K562 (cell line): ENCODE data around the gene SHANK1. TPM values are rescaled to one million over a fixed set of nuclear protein-coding genes. Genes with fewer than 3 reads are reported as not detected.
A peak's percentile ranks its signal among the peaks of the same experiment; 100 is the strongest.

Experiments used
- CC2D1A ChIP-seq: fragments of 450-650 bp; IDR thresholded peaks from 2 replicates; pipeline ENCODE4 v1.6.1; 2017; ENCODE audit warnings: mild to moderate bottlenecking
- CCAR2 ChIP-seq: fragments of 200-400 bp; formaldehyde crosslinking; IDR thresholded peaks from 2 replicates; pipeline ENCODE4 v1.6.1; 2017; ENCODE audit warnings: mild to moderate bottlenecking, low read depth, low read length
- DMBX1 ChIP-seq: fragments of 250-450 bp; sonication (Bioruptor Pico); IDR thresholded peaks from 2 replicates; pipeline ENCODE4 v1.8.0; 2022; ENCODE audit warnings: inconsistent platforms, mild to moderate bottlenecking, moderate library complexity, borderline replicate concordance
- FOXA1 ChIP-seq: fragments of 450-650 bp; IDR thresholded peaks from 2 replicates; pipeline ENCODE4 v1.6.1; 2016; ENCODE audit warnings: mild to moderate bottlenecking, borderline replicate concordance
- HNRNPK ChIP-seq: fragments of 200-400 bp; formaldehyde crosslinking; IDR thresholded peaks from one replicate; pipeline ENCODE4 v1.6.1; 2018; ENCODE audit warnings: mild to moderate bottlenecking, low read depth, low read length; ENCODE audit not compliant: poor library complexity, severe bottlenecking
- KAT2B ChIP-seq: IDR thresholded peaks from one replicate; pipeline ENCODE4 v1.6.1; 2012; ENCODE audit warnings: low read depth, mild to moderate bottlenecking, control low read depth, inconsistent platforms, low read length, moderate library complexity
- MAZ ChIP-seq, 2 experiments: fragments of 450-650 bp in 1 of 2; sonication (generic) in 1 of 2; formaldehyde crosslinking; IDR thresholded peaks in 1 of 2; conservative IDR thresholded peaks in 1 of 2; 2 replicates each; pipeline versions ENCODE4 v1.4.0 to v1.5.0; 2020; ENCODE audit warnings: mild to moderate bottlenecking in 1 of 2, missing genetic modification reagents in 1 of 2
- SMAD2 ChIP-seq: fragments of 150-350 bp; IDR thresholded peaks from 2 replicates; pipeline ENCODE4 v1.6.1; 2014; ENCODE audit warnings: low read depth, mild to moderate bottlenecking, low read length
- STAT5A ChIP-seq: IDR thresholded peaks from 2 replicates; pipeline ENCODE4 v1.6.1; 2012; ENCODE audit warnings: low read length, inconsistent platforms, borderline replicate concordance
- TOE1 ChIP-seq, 2 experiments: fragments of 450-650 bp in 1 of 2; sonication (generic) in 1 of 2; formaldehyde crosslinking in 1 of 2; IDR thresholded peaks; 2 replicates each; pipeline versions ENCODE4 v1.7.1 to v1.8.0; 2016 to 2022; ENCODE audit warnings: borderline replicate concordance in 2 of 2, mild to moderate bottlenecking in 2 of 2, antibody characterized with exemption in 1 of 2, inconsistent platforms in 1 of 2, low read depth in 1 of 2, missing genetic modification reagents in 1 of 2, moderate library complexity in 1 of 2
- ZNF224 ChIP-seq: sonication (generic); formaldehyde crosslinking; IDR thresholded peaks from 2 replicates; pipeline ENCODE4 v1.8.0; 2022; ENCODE audit warnings: mild to moderate bottlenecking, missing genetic modification reagents
- polyA plus RNA-seq, 8 experiments: library from polyadenylated mRNA; depleted of rRNA in 4 of 8; stranded (reverse) in 5 of 8; unstranded in 3 of 8; fragments of >200 nt; fragmentation: Nextera tagmentation in 2 of 8; fragmentation: Illumina TruSeq in 1 of 8; extraction: Ambion mirVana in 2 of 8; extraction: Trizol in 1 of 8; gene quantifications; 2 replicates each; pipeline versions ENCODE4 v1.2.1 to v1.2.3, GENCODE V29; 2011 to 2014; ENCODE audit warnings: inconsistent platforms in 1 of 8, missing spikeins in 1 of 8
- total RNA-seq, 7 experiments: library from RNA; depleted of rRNA in 6 of 7; stranded (reverse); fragments of >200 nt in 6 of 7; fragmentation: Illumina TruSeq in 2 of 7; extraction: Trizol in 2 of 7; gene quantifications; 2 replicates each; pipeline versions ENCODE4 v1.2.1 to v1.2.3, GENCODE V29; 2011 to 2021; ENCODE audit warnings: low replicate concordance in 1 of 7
- TF ChIP-seq, protein P1 (sequence below): fragments of 450-650 bp; IDR thresholded peaks from 2 replicates; pipeline ENCODE4 v1.6.1; 2016; ENCODE audit warnings: low read depth, mild to moderate bottlenecking, moderate library complexity
- TF ChIP-seq, protein P2 (sequence below): fragments of 450-650 bp; formaldehyde crosslinking; conservative IDR thresholded peaks from 2 replicates; pipeline ENCODE4 v1.4.0; 2022; ENCODE audit warnings: mild to moderate bottlenecking, missing genetic modification characterization
- TF ChIP-seq, protein P3 (sequence below): fragments of 250-450 bp; sonication (Bioruptor Pico); IDR thresholded peaks from 2 replicates; pipeline ENCODE4 v1.4.0; 2020; ENCODE audit warnings: mild to moderate bottlenecking
- TF ChIP-seq, protein P4 (sequence below): fragments of 250-450 bp; sonication (Bioruptor Pico); IDR thresholded peaks from 2 replicates; pipeline ENCODE4 v1.4.0; 2020

Gene SHANK1
- total and polyA plus RNA-seq, 9 of the 15 experiments (the other 6 are each of a cell fraction or from before 2014, with no cell fraction given): 0.33 to 1.3 (median 0.55) TPM; not detected in 2

DNA sequence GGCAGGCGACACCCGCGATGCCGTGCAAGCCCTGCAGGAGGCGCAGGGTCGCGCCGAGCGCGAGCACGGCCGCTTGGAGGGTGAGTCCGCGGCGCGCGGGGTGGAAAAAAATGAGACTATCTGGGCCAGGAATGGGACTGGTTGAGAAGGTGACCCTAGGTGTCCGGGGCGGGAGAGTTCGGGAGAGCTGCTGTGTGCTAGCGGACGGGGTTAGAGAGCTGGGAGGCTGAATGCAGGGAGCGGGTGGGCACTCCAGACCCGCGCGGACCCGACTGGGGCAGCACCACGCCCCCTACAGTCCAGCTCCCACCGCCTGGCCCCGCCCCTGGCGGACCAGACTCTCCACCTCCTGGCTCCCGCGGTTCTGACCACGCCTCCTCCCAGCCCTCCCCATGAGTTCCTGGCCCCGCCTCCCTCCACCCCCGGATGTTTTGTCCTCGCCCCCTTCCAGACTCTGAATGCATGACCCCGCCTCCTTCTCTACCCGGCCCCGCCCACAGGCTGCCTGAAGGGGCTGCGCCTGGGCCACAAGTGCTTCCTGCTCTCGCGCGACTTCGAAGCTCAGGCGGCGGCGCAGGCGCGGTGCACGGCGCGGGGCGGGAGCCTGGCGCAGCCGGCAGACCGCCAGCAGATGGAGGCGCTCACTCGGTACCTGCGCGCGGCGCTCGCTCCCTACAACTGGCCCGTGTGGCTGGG is 5.1 kb upstream of the SHANK1 start (continued):
- TF ChIP-seq, protein P1, sequence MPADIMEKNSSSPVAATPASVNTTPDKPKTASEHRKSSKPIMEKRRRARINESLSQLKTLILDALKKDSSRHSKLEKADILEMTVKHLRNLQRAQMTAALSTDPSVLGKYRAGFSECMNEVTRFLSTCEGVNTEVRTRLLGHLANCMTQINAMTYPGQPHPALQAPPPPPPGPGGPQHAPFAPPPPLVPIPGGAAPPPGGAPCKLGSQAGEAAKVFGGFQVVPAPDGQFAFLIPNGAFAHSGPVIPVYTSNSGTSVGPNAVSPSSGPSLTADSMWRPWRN: no peak
- TF ChIP-seq HNRNPK (no peak), CC2D1A (peak; percentile 93), KAT2B (peak; percentile 77), TOE1 (IDR thresholded peaks at IDR 0.05; ENCODE audit: borderline replicate concordance) (peak; percentile 25; the same call in 1 of the 2 replicates), TOE1 (CRISPR knock-in tag; IDR thresholded peaks at IDR 0.05; ENCODE audit: borderline replicate concordance, low read depth) (0 out of 2 replicates have a peak, but pooled peaks have one; percentile 71), ZNF224 (CRISPR knock-in tag) (no peak), FOXA1 (no peak), MAZ (CRISPR knock-in tag; conservative IDR thresholded peaks at IDR 0.05 in 1 of 2, IDR thresholded peaks at IDR 0.05 in 1 of 2) (peak; percentile 73 to 95), SMAD2 (no peak), DMBX1 (CRISPR knock-in tag) (no peak), STAT5A (no peak), CCAR2 (no peak)
- TF ChIP-seq, protein P2, sequence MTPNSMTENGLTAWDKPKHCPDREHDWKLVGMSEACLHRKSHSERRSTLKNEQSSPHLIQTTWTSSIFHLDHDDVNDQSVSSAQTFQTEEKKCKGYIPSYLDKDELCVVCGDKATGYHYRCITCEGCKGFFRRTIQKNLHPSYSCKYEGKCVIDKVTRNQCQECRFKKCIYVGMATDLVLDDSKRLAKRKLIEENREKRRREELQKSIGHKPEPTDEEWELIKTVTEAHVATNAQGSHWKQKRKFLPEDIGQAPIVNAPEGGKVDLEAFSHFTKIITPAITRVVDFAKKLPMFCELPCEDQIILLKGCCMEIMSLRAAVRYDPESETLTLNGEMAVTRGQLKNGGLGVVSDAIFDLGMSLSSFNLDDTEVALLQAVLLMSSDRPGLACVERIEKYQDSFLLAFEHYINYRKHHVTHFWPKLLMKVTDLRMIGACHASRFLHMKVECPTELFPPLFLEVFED (CRISPR knock-in tag): no peak
- TF ChIP-seq, protein P3, sequence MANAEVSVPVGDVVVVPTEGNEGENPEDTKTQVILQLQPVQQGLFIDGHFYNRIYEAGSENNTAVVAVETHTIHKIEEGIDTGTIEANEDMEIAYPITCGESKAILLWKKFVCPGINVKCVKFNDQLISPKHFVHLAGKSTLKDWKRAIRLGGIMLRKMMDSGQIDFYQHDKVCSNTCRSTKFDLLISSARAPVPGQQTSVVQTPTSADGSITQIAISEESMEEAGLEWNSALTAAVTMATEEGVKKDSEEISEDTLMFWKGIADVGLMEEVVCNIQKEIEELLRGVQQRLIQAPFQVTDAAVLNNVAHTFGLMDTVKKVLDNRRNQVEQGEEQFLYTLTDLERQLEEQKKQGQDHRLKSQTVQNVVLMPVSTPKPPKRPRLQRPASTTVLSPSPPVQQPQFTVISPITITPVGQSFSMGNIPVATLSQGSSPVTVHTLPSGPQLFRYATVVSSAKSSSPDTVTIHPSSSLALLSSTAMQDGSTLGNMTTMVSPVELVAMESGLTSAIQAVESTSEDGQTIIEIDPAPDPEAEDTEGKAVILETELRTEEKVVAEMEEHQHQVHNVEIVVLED (CRISPR knock-in tag): peak; percentile 67; the same call in 1 of the 2 replicates
- TF ChIP-seq, protein P4, sequence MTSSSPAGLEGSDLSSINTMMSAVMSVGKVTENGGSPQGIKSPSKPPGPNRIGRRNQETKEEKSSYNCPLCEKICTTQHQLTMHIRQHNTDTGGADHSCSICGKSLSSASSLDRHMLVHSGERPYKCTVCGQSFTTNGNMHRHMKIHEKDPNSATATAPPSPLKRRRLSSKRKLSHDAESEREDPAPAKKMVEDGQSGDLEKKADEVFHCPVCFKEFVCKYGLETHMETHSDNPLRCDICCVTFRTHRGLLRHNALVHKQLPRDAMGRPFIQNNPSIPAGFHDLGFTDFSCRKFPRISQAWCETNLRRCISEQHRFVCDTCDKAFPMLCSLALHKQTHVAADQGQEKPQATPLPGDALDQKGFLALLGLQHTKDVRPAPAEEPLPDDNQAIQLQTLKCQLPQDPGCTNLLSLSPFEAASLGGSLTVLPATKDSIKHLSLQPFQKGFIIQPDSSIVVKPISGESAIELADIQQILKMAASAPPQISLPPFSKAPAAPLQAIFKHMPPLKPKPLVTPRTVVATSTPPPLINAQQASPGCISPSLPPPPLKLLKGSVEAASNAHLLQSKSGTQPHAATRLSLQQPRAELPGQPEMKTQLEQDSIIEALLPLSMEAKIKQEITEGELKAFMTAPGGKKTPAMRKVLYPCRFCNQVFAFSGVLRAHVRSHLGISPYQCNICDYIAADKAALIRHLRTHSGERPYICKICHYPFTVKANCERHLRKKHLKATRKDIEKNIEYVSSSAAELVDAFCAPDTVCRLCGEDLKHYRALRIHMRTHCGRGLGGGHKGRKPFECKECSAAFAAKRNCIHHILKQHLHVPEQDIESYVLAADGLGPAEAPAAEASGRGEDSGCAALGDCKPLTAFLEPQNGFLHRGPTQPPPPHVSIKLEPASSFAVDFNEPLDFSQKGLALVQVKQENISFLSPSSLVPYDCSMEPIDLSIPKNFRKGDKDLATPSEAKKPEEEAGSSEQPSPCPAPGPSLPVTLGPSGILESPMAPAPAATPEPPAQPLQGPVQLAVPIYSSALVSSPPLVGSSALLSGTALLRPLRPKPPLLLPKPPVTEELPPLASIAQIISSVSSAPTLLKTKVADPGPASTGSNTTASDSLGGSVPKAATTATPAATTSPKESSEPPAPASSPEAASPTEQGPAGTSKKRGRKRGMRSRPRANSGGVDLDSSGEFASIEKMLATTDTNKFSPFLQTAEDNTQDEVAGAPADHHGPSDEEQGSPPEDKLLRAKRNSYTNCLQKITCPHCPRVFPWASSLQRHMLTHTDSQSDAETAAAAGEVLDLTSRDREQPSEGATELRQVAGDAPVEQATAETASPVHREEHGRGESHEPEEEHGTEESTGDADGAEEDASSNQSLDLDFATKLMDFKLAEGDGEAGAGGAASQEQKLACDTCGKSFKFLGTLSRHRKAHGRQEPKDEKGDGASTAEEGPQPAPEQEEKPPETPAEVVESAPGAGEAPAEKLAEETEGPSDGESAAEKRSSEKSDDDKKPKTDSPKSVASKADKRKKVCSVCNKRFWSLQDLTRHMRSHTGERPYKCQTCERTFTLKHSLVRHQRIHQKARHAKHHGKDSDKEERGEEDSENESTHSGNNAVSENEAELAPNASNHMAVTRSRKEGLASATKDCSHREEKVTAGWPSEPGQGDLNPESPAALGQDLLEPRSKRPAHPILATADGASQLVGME: 0 out of 2 replicates have a peak, but pooled peaks have one; percentile 43
